ENCODE measurements around the gene SRP68. TPM values are rescaled to one million over a fixed set of nuclear protein-coding genes. Genes with fewer than 3 reads are reported as not detected.

The SRP68 gene
- polyA plus RNA-seq, 2 of the 4 experiments (the other 2 are of a cell fraction): 121 to 139 TPM

- no peak for ATAC-seq
- CTCF ChIA-PET: interaction anchor here (0.6 to 4.4 kb wide), 5 partner anchors 30 to 198 kb away, joined by 3 to 15 read pairs (median 4); no protein-coding TSS in a partner anchor
- H3K27ac ChIP-seq: no peak overlapping the region
- no peak for DNase-seq (ENCODE audit: low read depth in 1 of 2, low spot score in 1 of 2)
- FAIRE-seq: no peak
- H3K4me3 ChIP-seq: no peak overlapping the region
- no peaks in the 10 kb centered on the region for H3K9me3 ChIP-seq
- no peak for TF ChIP-seq FOXS1 (CRISPR knock-in tag; IDR thresholded peaks at IDR 0.05)
- no peak for TF ChIP-seq MAX (IDR thresholded peaks at IDR 0.05)
- TF ChIP-seq ZNF302 (CRISPR knock-in tag; IDR thresholded peaks at IDR 0.05): no peak
- TF ChIP-seq RNF2 (IDR thresholded peaks at IDR 0.05; ENCODE audit: borderline replicate concordance, low read depth): no peak
- TF ChIP-seq JUN (IDR thresholded peaks at IDR 0.05): no peak
- TF ChIP-seq MYC (IDR thresholded peaks at IDR 0.05; ENCODE audit: borderline replicate concordance, low read length): no peak
- TF ChIP-seq HMGXB4 (CRISPR knock-in tag; IDR thresholded peaks at IDR 0.05; ENCODE audit: borderline replicate concordance): no peak
- TF ChIP-seq HOXB5 (CRISPR knock-in tag; IDR thresholded peaks at IDR 0.05): no peak
- TF ChIP-seq BCL3 (IDR thresholded peaks at IDR 0.05): no peak
- TF ChIP-seq HES2 (IDR thresholded peaks at IDR 0.05): no peak
- TF ChIP-seq EHF (CRISPR knock-in tag; IDR thresholded peaks at IDR 0.05): no peak
- TF ChIP-seq BHLHE40 (IDR thresholded peaks at IDR 0.05; ENCODE audit: low read depth, low read length): no peak
- TF ChIP-seq SREBF2 (IDR thresholded peaks at IDR 0.05): no peak
- no peak for TF ChIP-seq NFE2L2 (conservative IDR thresholded peaks at IDR 0.05; ENCODE audit: low read length)
- TF ChIP-seq RCOR1 (IDR thresholded peaks at IDR 0.05; ENCODE audit: low read depth, low read length): no peak
- TF ChIP-seq MAFK (IDR thresholded peaks at IDR 0.05; ENCODE audit: partially characterized antibody): no peak
- no peak for TF ChIP-seq EHMT2 (IDR thresholded peaks at IDR 0.05; ENCODE audit: low read depth)
- TF ChIP-seq KDM1A (IDR thresholded peaks at IDR 0.05; ENCODE audit: low read depth): no peak
- POLR2A ChIA-PET: no interaction called here
- WGBS (ENCODE audit: missing lambda C conversion rate): 90% methylated on average over 27 of the region's 27 CpGs
- H3K4me1 ChIP-seq: no peaks in the 10 kb centered on the region
- no peak overlapping the region for H3K4me2 ChIP-seq
Observed at GRCh38 chr17:76081295-76082210, 9.2 kb upstream of the SRP68 start.

- TF ChIP-seq POLR2A (IDR thresholded peaks at IDR 0.05; ENCODE audit: low read length): peak; percentile 21; the same call in 1 of the 2 replicates
- no peak for TF ChIP-seq ZNF302 (CRISPR knock-in tag; IDR thresholded peaks at IDR 0.05)
- TF ChIP-seq HDAC2 (IDR thresholded peaks at IDR 0.05): no peak
- no peak for TF ChIP-seq GATA3 (IDR thresholded peaks at IDR 0.05; ENCODE audit: borderline replicate concordance)
- no peak for TF ChIP-seq JUNB (IDR thresholded peaks at IDR 0.05)
- no peak for TF ChIP-seq KDM5A (IDR thresholded peaks at IDR 0.05)
- TF ChIP-seq BHLHE40 (IDR thresholded peaks at IDR 0.05; ENCODE audit: low read depth, low read length): no peak
- TF ChIP-seq NPAS2 (CRISPR knock-in tag; IDR thresholded peaks at IDR 0.05; ENCODE audit: borderline replicate concordance): no peak
- no peak for TF ChIP-seq EP300 (IDR thresholded peaks at IDR 0.05)
- Histone ChIP-seq H3K4me2 (no peak overlapping the region), H3K9me3 (no peaks in the 10 kb centered on the region), H3K4me1 (peaks cover 3% of the 10 kb centered on the region; the same call in 1 of the 3 replicates), H3K27ac (no peak overlapping the region), H3K4me3 (no peak overlapping the region)
- 86% methylated on average over 6 of the region's 6 CpGs for WGBS (ENCODE audit: missing lambda C conversion rate)
- no peak for FAIRE-seq
- CTCF ChIA-PET: interaction anchor here (0.6 to 4.4 kb wide), 5 partner anchors 29 to 198 kb away, joined by 3 to 15 read pairs (median 4); partner anchors contain the start of gene CDK3
- DNase-seq (ENCODE audit: low read depth in 1 of 2, low spot score in 1 of 2): no peak
- POLR2A ChIA-PET: no interaction called here
- ATAC-seq: no peak; a peak in 1 of 6 replicates
Observed at GRCh38 chr17:76080768-76081287, 8.5 kb upstream of the SRP68 start.

All from A549 (cell line).